Effector CD4-positive, alpha-beta T cell (primary cell): ENCODE data around the gene KCNAB3.
"Not testable (repeated sequence)": the region's sequence is repeated elsewhere in the genome, so short reads cannot be mapped to it uniquely, and the experiment has no call there.

Experiments
- DNase-seq: peaks from one replicate; pipeline ENCODE4 v3.0.0-alpha.2; 2020
- total RNA-seq: gene quantifications from one replicate; lab custom pipeline; 2026; lab: John Stamatoyannopoulos, UW

The KCNAB3 gene
- 7.7 reads per million, percentile 27 among the genes with 10 or more reads in this experiment for total RNA-seq

DNA sequence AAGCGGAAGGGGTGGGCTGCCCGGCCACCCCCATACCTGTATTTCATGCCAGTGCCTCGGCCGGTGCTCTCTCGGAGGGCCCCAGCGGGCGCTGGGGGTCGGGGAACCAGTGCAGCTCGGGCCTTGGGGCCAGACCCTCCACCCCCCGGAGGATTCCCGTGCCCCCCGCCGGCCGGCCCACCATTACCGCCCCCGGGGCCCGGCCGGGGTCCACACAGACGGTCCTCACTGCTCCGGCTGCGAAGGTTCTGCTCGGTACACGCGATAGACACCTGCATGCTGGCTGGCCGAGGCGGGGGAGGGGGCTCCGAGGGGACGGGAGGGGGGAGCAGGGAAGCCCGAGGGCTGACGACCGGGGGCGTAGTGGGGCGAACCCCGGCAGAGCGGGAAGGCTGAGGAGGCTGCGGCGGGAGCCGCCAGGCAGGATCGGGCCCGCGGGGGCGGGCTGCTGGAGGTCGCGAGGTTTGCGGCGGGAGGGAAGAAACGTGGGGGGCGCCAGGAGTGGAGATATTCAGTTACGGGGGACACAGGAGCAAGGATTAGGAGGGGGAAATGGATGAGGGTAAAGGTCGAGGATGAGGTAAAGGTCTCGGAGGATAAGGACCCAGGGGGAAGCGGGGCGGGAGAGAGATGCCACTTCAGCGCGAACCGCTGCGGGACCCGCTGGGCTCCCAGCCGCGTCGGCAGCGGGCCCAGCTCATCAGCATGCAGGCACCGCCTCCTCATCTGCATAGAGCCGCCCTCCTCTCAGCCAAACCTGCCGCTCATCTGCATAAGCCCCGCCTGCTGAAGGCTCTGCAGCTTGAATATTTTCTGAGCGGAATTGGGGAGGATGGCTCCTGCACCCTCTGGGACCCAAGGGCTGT, at the start of gene KCNAB3:
KCNAB3 (minus strand) TSS at position 699 of the 866 bp plus-strand sequence; CDS start at position 278, 421 bp downstream.
- peak; percentile 46 for DNase-seq

DNA sequence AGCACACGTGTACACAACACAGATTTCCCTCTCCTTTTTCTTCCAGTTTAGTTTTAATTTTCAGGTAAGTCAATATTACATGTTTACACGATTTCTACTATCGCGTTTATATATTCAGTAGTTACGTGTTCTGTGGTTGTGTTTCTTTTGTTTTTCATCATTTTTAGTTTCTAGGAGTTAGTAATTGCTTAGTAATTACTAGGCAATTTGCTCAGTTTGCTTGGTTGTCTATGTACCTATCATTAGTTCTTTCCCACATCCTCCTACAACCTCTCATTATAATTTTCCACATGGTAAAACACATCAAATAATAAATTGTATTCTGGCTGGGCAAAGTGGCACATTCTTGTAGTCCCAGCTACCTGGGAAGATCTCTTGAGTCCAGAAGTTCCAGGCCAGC, 48.1 kb upstream of the KCNAB3 start:
- no peak for DNase-seq

DNA sequence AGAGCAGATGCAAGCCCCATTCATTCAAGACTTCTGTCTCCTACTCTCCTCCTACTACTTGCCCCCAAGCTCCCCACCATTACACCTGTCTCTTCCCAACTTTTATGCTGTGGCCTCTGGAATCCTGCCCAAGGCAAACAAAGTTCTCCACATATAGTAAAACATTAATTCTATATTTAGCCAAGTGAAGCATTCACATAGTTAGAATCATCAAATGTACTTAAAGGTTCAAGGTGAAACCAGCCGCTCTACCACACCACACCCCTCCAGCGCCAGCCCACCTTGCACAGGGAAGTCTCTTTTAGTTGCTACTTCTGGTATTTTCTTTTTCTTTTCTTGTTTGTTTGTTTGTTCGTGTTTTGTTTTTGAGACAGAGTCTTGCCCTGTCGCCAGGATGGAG, 47.4 kb upstream of the KCNAB3 start:
- DNase-seq = no peak

DNA sequence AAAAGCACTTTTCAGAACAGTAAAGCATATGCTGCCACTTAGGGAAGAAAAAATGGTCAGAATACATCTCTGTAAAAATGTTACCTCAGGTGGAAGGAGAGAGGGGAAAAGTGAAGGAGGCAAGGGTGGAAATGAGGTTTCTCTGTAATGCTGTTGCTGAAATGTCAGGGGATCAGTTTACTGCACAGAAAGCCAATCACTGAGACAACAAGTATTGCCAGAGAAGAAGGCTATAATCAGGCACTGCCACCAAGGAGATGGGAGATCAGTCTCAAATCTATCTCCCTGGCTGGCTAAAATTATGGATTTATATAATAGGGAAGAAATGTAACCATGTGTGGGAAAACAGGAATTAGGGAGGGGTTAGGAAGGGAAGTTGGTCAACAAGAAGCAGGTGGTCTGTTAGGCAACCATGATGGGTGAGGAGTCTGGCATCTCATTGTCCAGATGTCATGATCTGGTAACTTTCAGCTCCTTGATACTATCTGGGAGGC, 45.0 kb upstream of the KCNAB3 start:
- DNase-seq = no peak

DNA sequence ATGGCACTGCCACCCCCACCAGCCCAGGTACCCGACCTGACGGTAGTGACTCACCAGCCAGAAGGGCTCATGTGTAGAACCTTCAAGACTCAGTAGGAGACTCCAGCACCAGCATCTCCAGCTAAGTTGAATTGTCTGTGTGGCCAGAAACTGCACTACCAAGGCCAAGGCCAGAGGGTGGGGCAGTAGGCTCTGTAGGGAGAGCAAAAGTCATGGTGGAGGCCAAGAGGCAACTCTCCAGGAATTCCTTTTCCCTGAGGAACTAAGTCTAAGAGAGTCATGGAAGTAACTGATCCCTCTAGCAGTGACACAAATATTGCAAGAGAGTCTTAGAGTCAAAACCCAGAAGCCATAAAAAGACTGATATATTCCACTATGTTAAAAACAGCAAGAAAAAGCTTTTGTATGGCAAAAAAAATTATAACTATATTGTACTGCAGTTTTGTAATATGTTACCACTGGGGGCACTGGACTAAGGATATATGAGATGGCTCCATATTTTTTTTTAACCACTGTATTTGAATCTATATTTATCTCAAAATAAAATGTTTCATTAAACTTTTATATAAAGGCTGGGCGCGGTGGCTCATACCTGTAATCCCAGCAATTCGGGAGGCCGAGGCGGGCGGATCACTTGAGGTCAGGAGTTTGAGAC, 42.6 kb upstream of the KCNAB3 start:
- DNase-seq = no peak

DNA sequence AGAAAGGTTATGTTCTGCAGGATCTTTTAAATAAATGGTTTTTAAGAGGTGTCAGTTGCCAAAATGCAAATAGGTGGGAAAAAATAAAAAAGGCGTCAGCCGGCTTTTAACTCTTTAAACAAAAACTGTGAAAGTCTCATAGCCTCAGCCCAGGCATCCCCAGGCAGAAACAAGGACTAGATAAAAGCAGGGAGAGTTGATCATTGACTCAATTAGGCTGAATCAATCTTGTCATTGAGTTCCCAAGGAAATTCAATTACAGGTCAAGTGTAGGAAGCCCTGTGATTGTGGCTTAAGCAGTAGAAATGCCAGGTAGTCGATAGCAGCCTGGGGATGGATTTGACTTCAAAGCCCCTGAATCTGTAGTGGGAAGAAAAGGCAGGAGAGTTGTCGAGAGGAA, 42.0 kb upstream of the KCNAB3 start:
- no peak for DNase-seq

DNA sequence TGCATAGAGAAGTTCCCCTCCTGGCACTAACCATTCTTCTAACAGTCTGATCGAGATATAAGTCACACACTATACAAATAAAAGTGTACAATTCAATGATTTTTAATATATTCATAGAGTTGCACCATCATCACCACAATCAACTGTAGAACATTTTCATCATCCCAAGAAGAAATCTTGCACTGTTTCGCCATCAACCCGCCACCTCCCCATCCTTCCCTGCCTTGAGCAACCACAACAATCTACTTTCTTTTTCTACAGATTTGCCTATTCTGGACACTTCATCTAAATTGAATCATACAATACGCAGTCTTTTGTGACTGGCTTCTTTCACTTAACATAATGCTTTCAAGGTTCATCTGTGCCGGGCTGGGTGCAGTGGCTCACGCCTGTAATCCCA, 39.8 kb upstream of the KCNAB3 start:
- no peak for DNase-seq

DNA sequence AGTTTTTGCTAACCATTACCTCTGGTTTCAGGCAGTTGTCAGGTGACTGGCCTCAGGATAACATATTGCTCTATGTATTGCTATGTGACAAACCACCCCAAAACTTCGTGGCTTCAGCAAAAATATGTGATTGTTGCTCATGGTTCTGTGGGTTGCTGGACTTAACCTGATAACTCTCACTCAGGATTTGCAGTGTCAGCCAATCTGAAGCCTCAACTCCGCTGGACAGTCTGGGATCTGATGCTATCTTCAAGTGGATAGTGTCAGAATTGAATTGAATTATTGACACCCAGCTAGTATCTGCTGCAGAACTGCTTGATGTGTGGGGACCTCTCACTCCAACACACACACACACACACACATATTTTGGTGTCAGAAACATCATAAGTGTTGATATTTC, 38.1 kb upstream of the KCNAB3 start:
- no peak for DNase-seq

DNA sequence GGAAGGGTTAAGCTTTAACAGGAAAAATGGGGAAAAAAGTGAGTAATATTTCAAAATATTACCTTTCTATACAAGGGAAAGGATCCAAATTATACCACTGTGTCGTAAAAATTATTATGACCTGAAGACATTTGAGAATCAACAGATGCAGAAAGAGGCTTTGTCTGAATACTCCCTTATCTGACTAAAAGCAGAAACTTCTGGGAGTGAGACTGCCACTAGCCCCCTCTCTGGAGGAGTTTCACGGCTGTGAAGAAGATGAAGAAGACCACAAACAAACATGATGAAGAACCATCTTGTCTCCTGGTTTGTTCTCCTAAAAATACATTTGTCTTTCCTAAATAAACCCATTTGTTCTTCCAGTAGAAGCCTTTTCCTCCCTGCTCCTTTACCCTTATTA, 31.8 kb upstream of the KCNAB3 start:
- DNase-seq = no peak

DNA sequence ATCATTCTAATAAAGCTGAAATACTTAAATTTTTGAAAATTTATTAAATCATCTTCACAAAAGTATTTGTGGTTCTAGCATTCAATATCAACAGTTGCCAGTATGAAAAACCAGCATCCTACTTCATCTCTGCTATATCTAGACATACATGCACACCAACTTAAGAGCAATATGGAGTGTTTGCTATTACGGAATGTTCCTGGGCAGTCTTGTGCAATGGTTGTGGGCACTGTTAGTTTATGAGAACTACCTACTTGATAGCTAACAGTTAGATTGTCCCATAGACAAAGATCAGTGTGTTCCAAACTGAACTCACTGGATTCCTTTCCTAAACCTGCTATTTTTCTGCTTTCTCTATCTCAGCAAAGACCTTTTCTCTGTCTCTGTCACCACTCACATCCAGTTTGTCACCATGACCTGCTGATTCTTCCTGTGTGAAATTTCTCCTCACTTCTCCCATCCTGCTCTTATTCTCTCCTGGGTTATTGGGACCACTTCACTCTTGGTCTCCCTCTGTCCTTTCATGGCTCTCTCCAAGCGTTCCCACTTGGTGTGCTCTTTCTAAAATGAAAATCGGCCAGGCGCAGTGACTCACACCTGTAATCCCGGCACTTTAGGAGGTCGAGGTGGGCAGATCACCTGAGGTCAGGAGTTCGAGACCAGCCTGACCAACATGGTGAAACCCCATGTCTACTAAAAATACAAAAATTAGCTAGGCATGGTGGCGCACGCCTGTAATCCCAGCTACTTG, 30.0 kb upstream of the KCNAB3 start:
- no peak for DNase-seq

DNA sequence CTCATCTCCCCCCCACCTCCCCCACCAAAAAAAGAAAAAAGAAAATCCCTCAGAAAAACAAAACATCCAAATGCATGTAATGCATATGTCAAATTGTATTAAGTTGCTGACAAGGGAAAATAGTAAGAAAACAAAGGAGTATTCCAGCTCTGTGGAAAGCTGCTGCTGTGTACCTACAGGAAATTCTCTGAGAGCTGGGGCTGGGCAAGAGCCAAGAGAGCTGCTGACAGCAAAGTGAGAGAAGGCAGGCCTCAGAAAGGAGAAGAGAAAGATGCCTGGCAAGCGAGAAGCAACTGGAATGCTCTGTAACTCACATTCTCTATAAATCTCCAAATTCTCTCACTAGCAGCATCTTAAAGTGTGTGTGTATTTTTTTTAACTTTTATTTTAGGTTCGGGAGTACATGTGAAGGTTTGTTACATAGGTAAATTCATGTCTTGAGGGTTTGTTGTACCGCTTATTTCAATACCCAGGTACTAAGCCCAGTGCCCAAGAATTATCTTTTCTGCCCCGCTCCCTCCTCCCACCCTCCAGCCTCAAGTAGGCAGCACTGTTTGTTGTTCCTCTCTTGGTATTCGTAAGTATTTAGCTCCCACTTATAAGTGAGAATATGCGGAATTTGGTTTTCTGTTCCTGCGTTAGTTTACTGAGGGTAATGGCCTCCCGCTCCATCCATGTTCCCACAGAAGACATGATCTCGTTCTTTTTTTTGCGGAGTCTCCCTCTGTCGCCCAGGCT, 26.7 kb upstream of the KCNAB3 start:
- no peak for DNase-seq

DNA sequence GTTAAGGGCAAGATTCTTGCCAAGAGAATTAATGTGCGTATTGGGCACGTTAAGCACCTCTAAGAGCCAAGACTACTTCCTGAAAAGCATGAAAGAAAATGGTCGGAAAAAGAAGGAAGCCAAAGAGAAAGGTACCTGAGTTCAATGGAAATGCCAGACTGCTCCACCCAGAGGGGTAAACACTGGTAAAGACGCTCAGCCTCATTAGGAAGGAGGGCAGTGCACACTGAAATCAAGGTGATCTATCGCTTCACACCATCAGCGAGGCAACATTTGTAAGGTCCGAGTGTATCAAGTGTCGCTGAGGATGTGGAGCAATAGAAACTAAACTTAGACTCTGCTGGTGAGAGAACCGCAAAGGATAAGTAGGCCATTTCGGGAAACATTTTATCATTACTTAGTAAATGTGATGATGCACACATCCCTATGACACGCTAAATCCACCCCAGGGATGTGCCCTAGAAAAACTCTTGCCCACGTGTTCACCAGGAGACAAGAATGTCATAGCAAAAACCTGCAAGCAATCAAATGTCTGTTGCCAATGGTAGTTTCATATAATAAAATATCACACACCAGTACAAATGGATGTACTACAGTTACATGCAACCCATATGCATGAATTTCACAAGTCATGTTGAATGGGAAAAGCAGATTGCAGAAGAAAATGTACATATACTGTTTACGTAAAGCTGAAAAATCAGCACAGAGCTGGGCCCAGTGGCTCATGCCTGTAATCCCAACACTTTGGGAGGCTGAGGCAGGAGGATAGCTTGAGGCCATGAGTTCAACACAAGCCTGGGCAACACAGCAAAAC, 26.0 kb upstream of the KCNAB3 start:
- DNase-seq = no peak

DNA sequence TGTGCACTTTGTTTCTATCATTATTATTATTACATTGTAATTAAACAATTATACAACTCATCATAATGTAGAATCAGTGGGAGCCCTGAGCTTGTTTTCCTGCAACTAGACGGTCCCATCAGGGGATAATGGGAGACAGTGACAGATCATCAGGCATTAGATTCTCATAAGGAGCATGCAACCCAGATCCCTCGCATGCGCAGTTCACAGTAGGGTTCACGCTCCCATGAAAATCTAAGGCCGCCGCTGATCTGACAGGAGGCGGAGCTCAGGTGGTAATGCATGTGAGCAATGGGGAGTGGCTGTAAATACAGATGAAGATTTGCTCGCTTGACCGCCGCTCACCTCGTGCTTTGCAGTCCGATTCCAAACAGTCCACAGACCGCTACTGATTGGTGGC, 23.6 kb upstream of the KCNAB3 start:
- DNase-seq = not testable (repeated sequence)

DNA sequence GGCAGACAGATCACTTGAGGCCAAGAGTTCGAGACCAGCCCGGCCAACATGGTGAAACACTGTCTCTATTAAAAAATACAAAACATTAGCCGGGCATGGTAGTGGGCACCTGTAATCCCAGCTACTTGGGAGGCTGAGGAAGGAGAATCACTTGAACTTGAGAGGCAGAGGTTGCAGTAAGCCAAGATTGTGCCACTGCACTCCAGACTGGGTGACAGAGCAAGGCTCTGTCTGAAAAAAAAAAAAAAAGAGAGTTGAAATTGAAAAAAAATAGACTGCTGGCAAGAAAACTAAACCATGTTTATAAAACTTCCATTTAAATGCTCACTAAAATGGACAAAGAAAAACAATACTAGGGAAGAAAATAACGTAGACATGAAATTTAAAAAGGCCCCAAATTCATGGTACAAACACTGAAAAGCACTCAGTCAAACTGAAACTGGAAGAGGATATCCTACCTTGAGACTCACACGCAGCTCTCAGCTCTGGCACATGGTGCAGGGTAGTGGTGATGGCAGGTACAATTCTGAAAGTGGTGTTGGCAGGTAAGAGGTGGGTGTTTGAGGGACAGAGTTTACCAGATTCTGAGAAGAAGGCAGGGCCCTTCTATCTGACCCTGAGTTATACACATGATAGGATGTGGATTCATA, 21.6 kb upstream of the KCNAB3 start:
- DNase-seq = no peak

DNA sequence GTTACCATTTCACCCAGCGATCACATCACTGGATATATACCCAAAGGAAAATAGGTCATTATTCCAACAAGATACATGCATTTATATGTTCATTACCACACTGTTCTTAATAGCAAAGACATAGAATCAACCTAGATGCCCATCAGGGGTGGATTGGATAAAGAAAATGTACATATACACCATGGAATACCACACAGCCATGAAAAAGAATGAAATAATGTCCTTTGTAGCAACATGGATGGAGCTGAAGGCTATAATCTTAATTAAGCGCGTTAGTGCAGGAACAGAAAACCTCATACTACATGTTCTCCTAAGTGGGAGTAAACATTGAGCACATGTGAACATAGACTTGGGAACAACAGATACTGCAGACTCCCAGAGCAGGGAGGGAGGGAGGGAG, 20.9 kb upstream of the KCNAB3 start:
- no peak for DNase-seq

DNA sequence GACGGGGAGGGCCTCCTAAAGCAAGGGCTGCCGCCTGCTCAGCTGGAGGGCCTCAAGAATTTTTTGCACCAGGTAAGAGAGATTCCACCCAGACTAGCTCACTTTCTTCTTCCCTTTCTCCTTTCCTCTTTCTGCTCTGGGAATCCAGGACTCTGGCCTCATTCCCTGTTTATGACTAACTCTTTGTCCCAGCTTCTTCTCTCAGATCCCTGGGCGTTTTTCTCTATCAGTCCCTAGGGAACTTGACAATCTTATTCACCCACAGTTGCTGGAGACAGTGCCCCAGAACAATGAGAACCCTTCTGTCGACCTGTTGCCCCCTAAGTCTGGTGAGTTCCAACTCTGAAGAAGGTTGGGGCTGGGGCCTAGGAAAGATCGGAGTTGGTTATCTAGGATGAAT, 18.0 kb upstream of the KCNAB3 start:
- DNase-seq = no peak

DNA sequence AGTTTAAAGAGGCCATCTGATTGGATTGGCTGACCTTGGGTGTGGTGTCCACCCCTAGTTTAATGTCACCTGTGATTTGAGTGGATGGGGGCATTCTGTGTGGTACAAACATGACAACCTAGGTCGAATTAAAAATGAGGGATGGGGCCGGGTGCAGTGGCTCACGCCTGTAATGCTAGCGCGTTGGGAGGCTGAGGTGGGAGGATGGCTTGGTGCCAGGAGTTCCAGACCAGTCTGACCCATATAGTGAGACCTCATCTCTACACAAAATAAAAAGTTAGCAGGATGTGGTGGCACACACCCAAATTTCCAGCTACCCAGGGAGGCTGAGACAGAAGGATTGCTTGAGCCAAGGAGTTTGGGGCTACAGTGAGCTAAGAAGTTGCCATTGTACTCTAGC, 16.8 kb upstream of the KCNAB3 start:
- no peak for DNase-seq

DNA sequence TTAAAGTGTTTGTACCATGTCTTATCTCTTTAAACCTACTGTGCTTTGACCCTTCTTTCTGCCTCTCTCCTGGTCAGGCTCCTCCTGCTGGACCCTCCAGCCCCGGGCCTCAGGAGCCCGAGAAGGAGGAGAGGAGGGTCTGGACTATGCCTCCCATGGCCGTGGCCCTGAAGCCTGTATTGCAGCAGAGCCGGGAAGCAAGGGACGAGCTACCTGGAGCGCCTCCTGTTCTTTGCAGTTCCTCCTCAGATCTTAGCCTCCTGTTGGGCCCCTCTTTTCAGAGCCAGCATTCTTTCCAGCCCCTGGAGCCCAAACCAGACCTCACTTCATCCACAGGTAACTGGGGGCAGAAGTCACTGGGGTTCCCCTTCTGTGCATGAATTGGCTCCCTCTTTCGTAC, 16.0 kb upstream of the KCNAB3 start:
- no peak for DNase-seq

DNA sequence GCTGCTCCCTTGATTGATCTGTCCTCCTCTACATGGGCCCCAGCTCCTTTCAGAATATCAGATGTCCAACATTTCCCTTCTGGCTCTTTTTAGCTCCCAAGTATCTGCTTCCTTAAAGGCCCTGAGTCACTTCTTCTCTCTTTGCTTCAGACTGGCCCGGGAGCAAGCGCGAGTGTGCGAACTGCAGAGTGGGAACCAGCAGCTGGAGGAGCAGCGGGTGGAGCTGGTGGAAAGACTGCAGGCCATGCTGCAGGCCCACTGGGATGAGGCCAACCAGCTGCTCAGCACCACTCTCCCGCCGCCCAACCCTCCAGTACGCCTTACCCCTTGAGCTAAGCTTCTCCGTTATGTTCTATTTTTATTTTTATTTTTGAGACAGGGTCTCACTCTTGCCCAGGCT, 14.7 kb upstream of the KCNAB3 start:
- no peak for DNase-seq

DNA sequence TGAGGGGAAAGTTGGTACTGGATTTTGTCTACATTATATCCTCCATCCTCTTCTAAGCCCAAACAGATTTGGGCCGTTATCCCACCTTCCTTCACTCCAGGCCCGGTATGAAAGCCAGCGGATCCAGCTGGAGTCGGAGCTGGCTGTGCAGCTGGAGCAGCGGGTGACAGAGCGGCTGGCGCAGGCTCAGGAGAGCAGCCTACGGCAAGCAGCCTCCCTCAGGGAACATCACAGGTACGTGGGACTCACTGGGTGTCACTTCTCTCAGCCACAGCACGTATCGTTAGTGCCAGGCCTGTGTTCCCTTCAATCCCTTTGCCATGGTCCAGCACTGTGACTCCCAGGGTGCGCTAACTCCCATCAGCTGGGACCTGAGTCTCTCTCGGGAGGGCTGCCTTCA, 13.6 kb upstream of the KCNAB3 start:
- no peak for DNase-seq

DNA sequence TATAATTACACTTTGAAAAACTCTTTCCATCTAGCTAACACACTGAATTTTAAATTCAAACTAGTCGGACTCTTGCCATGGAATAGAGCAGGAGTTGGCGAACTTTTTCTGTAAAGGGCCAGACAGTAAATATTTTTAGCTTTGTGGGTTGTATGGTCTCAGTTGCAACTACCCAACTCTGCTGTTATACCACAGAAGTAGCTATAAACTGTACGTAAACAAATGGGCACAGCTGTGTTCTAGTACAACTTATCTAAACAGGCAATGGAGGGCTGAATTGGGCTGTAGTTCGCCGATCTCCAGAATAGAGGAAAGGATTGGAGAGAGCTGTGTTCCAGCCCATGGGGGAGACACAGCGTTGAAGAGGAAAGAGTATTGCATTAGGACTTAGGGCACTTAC, 11.1 kb upstream of the KCNAB3 start:
- DNase-seq = no peak
